Amniotic epithelial cell (primary cell): Measurements from ENCODE around the gene OLFML3.
"Not testable (repeated sequence)": the region's sequence is repeated elsewhere in the genome, so short reads cannot be mapped to it uniquely, and the experiment has no call there.

Experiments
- DNase-seq: peaks from one replicate; pipeline ENCODE4 v3.0.0-alpha.2; 2010; ENCODE audit warnings: low read depth

The OLFML3 gene

GRCh38 chr1:113993072-113993471 lies 13.8 kb downstream of the OLFML3 start:
- no peak for DNase-seq

- DNase-seq: no peak
Observed at GRCh38 chr1:113993766-113994165, 14.5 kb downstream of the OLFML3 start.

GRCh38 chr1:113995382-113995781 lies 16.1 kb downstream of the OLFML3 start:
- no peak for DNase-seq

GRCh38 chr1:113998361-113998760 lies 19.1 kb downstream of the OLFML3 start:
- DNase-seq: peak; percentile 70

- DNase-seq: no peak
Observed at GRCh38 chr1:113999233-113999632, 20.0 kb downstream of the OLFML3 start.

GRCh38 chr1:113999799-114000198 lies 20.5 kb downstream of the OLFML3 start:
- DNase-seq: no peak

GRCh38 chr1:114000406-114000805 lies 21.1 kb downstream of the OLFML3 start:
- DNase-seq: no peak

GRCh38 chr1:114002492-114003239 lies 23.4 kb downstream of the OLFML3 start:
- DNase-seq: peak; percentile 83

- no peak for DNase-seq
Observed at GRCh38 chr1:114003431-114003830, 24.2 kb downstream of the OLFML3 start.

- DNase-seq: not testable (repeated sequence)
Observed at GRCh38 chr1:114006825-114007224, 27.6 kb downstream of the OLFML3 start.

- peak; percentile 95 for DNase-seq
Observed at GRCh38 chr1:114008480-114008941, 29.2 kb downstream of the OLFML3 start.

GRCh38 chr1:114008993-114009392 lies 29.7 kb downstream of the OLFML3 start:
- DNase-seq: no peak

GRCh38 chr1:114009393-114009792 lies 30.1 kb downstream of the OLFML3 start:
- DNase-seq: peak; percentile 93

GRCh38 chr1:114010433-114011184 lies 31.3 kb downstream of the OLFML3 start:
- no peak for DNase-seq

GRCh38 chr1:114011796-114012195 lies 32.5 kb downstream of the OLFML3 start:
- DNase-seq: no peak

- peak; percentile 44 for DNase-seq
Observed at GRCh38 chr1:114015075-114015474, 35.8 kb downstream of the OLFML3 start.

- not testable (repeated sequence) for DNase-seq
Observed at GRCh38 chr1:114019724-114020123, 40.5 kb downstream of the OLFML3 start.

GRCh38 chr1:114021665-114022099 lies 42.4 kb downstream of the OLFML3 start:
- DNase-seq: no peak

GRCh38 chr1:114022877-114023276 lies 43.6 kb downstream of the OLFML3 start:
- DNase-seq: no peak

GRCh38 chr1:114023377-114023776 lies 44.1 kb downstream of the OLFML3 start:
- no peak for DNase-seq

- DNase-seq: peak; percentile 80
Observed at GRCh38 chr1:114024049-114024448, 44.8 kb downstream of the OLFML3 start.

- DNase-seq: peak; percentile 89
Observed at GRCh38 chr1:114025609-114026401, 46.5 kb downstream of the OLFML3 start.
